GM10248 (cell line): ENCODE measurements around the gene EIF1AD.

Source experiments
- CTCF ChIA-PET: fragments of 300-600 bp; sonication (Branson Sonifier 250); formaldehyde crosslinking; extraction: SDS; loops from one replicate; lab custom pipeline; 2021; ENCODE audit warnings: antibody characterized with exemption; lab: Yijun Ruan, JAX
- POLR2A ChIA-PET: fragments of 350-650 bp; sonication (Branson Sonifier 250); formaldehyde crosslinking; extraction: SDS; loops from one replicate; lab custom pipeline; 2020; ENCODE audit warnings: antibody characterized with exemption; lab: Yijun Ruan, JAX
- DNase-seq: peaks from one replicate; pipeline ENCODE4 v3.0.0; 2012; ENCODE audit errors: extremely low spot score
- CTCF ChIP-seq: IDR thresholded peaks from 2 replicates; pipeline ENCODE4 v1.5.1; 2012; ENCODE audit warnings: mild to moderate bottlenecking, low read depth; ENCODE audit errors: extremely low read depth, missing control alignments, control extremely low read depth

EIF1AD gene

GRCh38 chr11:66007201-66007634 lies 5.3 kb upstream of the EIF1AD start:
- DNase-seq = no peak
- no peak for TF ChIP-seq CTCF
- POLR2A ChIA-PET = interaction anchor here (0.6 kb wide), 2 partner anchors 45 to 177 kb away, joined by 6 to 8 read pairs; partner anchors contain the start of gene SF3B2
- CTCF ChIA-PET = interaction anchor here (0.9 to 8.3 kb wide), 3 partner anchors 15 to 147 kb away, joined by 3 to 67 read pairs (median 3); partner anchors contain the start of gene MUS81

- TF ChIP-seq CTCF = no peak
- ChIA-PET POLR2A (interaction anchor here (0.6 kb wide), 2 partner anchors 45 to 177 kb away, joined by 6 to 8 read pairs; partner anchors contain the start of gene SF3B2), CTCF (interaction anchor here (0.9 to 8.3 kb wide), 3 partner anchors 16 to 147 kb away, joined by 3 to 67 read pairs (median 3); partner anchors contain the start of gene MUS81)
- DNase-seq = no peak
These were observed 4.9 kb upstream of the EIF1AD start for GRCh38 chr11:66006891-66007176.

- ChIA-PET CTCF (interaction anchor here (1.9 to 8.3 kb wide), 2 partner anchors 16 to 39 kb away, joined by 7 to 67 read pairs; no protein-coding TSS in a partner anchor), POLR2A (no interaction called here)
- TF ChIP-seq CTCF = no peak
- no peak for DNase-seq
These were observed 4.4 kb upstream of the EIF1AD start for GRCh38 chr11:66006134-66006890.

- no peak for DNase-seq
- no peak for TF ChIP-seq CTCF
- POLR2A ChIA-PET = no interaction called here
- CTCF ChIA-PET = interaction anchor here (1.3 to 1.9 kb wide), 3 partner anchors 19 to 120 kb away, joined by 5 to 11 read pairs (median 7); no protein-coding TSS in a partner anchor
These were observed 2.2 kb upstream of the EIF1AD start for GRCh38 chr11:66004186-66004585.

- CTCF ChIA-PET = interaction anchor here (1.2 to 1.8 kb wide), 4 partner anchors 14 to 292 kb away, joined by 4 to 11 read pairs (median 6); partner anchors contain the start of gene KAT5
- POLR2A ChIA-PET = no interaction called here
- no peak for TF ChIP-seq CTCF
- no peak for DNase-seq
These were observed 1.3 kb upstream of the EIF1AD start for GRCh38 chr11:66003291-66003690.

GRCh38 chr11:66002648-66003225 lies 780 bp upstream of the EIF1AD start:
- ChIA-PET CTCF (interaction anchor here (0.7 to 1.8 kb wide), 9 partner anchors 10 to 291 kb away, joined by 3 to 11 read pairs (median 5); partner anchors contain the start of genes FIBP, KAT5 and MUS81), POLR2A (interaction anchor here (0.8 to 1.0 kb wide), 2 partner anchors 9 to 143 kb away, joined by 5 to 10 read pairs; partner anchors contain the start of gene CST6)
- peak; percentile 84 for DNase-seq
- TF ChIP-seq CTCF = no peak
